Activated CD8-positive, alpha-beta memory T cell treated with anti-CD3 and anti-CD28 coated beads, Interleukin-2, amount 10 ng/mL, durations not matched to agents 7 days and 5 days (primary cell): Measurements from ENCODE around the gene COL28A1. TPM values are rescaled to one million over a fixed set of nuclear protein-coding genes. Genes with fewer than 3 reads are reported as not detected.

Experiments
- ATAC-seq: fragments of 150-1000 bp; cut with Tn5 transposase; one replicate; pipeline ENCODE4 v1.10.0; 2021; ENCODE audit warnings: moderate library complexity
- CTCF ChIA-PET: fragments of 350-600 bp; sonication (Branson Sonifier 250); formaldehyde crosslinking; loops from one replicate; lab custom pipeline; 2021; ENCODE audit warnings: antibody characterized with exemption; lab: Charles Lee
- DNase-seq: peaks from one replicate; pipeline ENCODE4 v3.0.0-alpha.2; 2020
- H3K27ac Mint-ChIP-seq: one replicate; pipeline ENCODE4 v1.8.0; 2021; ENCODE audit warnings: mild to moderate bottlenecking, mixed read lengths
- H3K27me3 Mint-ChIP-seq: one replicate; pipeline ENCODE4 v1.8.0; 2021; ENCODE audit warnings: mixed read lengths
- H3K36me3 Mint-ChIP-seq: one replicate; pipeline ENCODE4 v1.8.0; 2021; ENCODE audit warnings: mild to moderate bottlenecking, mixed read lengths
- H3K4me1 Mint-ChIP-seq: one replicate; pipeline ENCODE4 v1.8.0; 2021; ENCODE audit warnings: mixed read lengths
- H3K4me3 Mint-ChIP-seq: one replicate; pipeline ENCODE4 v1.8.0; 2021; ENCODE audit warnings: mild to moderate bottlenecking, moderate library complexity, mixed read lengths
- H3K9me3 Mint-ChIP-seq: one replicate; pipeline ENCODE4 v1.8.0; 2022; ENCODE audit warnings: low read depth, mixed read lengths
- total RNA-seq, 2 experiments: library from RNA; stranded (reverse); gene quantifications; one replicate each; pipeline ENCODE4 v1.2.3, GENCODE V29; 2021

The COL28A1 gene
- total RNA-seq, 2 experiments from 2014 or later = not detected

GRCh38 chr7:7522421-7522820 lies 13.3 kb downstream of the COL28A1 start:
- Mint-ChIP-seq H3K27ac (no peak overlapping the region), H3K9me3 (no peaks in the 10 kb centered on the region), H3K4me3 (no peak overlapping the region), H3K4me1 (peaks cover 6% of the 10 kb centered on the region), H3K36me3 (no peaks in the 10 kb centered on the region), H3K27me3 (peaks cover 6% of the 10 kb centered on the region)
- no peak for DNase-seq
- CTCF ChIA-PET = interaction anchor here (1.2 to 1.4 kb wide), 2 partner anchors 19 to 32 kb away, joined by 3 to 4 read pairs; no protein-coding TSS in a partner anchor
- ATAC-seq = no peak

GRCh38 chr7:7521259-7521658 lies 14.4 kb downstream of the COL28A1 start:
- peaks cover 6% of the 10 kb centered on the region for H3K27me3 Mint-ChIP-seq
- DNase-seq = peak; percentile 47
- CTCF ChIA-PET = no interaction called here

GRCh38 chr7:7519528-7519927 lies 16.1 kb downstream of the COL28A1 start:
- Mint-ChIP-seq H3K4me1 (peaks cover 6% of the 10 kb centered on the region), H3K36me3 (no peaks in the 10 kb centered on the region), H3K27ac (no peak overlapping the region), H3K27me3 (peaks cover 6% of the 10 kb centered on the region), H3K4me3 (no peak overlapping the region), H3K9me3 (no peaks in the 10 kb centered on the region)
- DNase-seq (no peak), ATAC-seq (no peak)
- CTCF ChIA-PET = no interaction called here

More at GRCh38 chr7:7521259-7521658, 14.4 kb downstream of the COL28A1 start:
- H3K4me1 Mint-ChIP-seq = peaks cover 6% of the 10 kb centered on the region
- no peak overlapping the region for H3K27ac Mint-ChIP-seq
- ATAC-seq = no peak
- H3K36me3 Mint-ChIP-seq = no peaks in the 10 kb centered on the region
- no peaks in the 10 kb centered on the region for H3K9me3 Mint-ChIP-seq
- no peak overlapping the region for H3K4me3 Mint-ChIP-seq

GRCh38 chr7:7519056-7519455 lies 16.6 kb downstream of the COL28A1 start:
- peaks cover 6% of the 10 kb centered on the region for H3K27me3 Mint-ChIP-seq
- CTCF ChIA-PET = no interaction called here
- H3K36me3 Mint-ChIP-seq = no peaks in the 10 kb centered on the region

GRCh38 chr7:7517754-7518153 lies 17.9 kb downstream of the COL28A1 start:
- Mint-ChIP-seq H3K27me3 (peaks cover 8% of the 10 kb centered on the region), H3K4me1 (peaks cover 6% of the 10 kb centered on the region), H3K4me3 (no peak overlapping the region), H3K9me3 (no peaks in the 10 kb centered on the region), H3K36me3 (no peaks in the 10 kb centered on the region), H3K27ac (no peak overlapping the region)
- DNase-seq = no peak
- no peak for ATAC-seq
- CTCF ChIA-PET = no interaction called here

More at GRCh38 chr7:7519056-7519455, 16.6 kb downstream of the COL28A1 start:
- ATAC-seq = no peak
- Mint-ChIP-seq H3K4me1 (peaks cover 6% of the 10 kb centered on the region), H3K27ac (no peak overlapping the region), H3K9me3 (no peaks in the 10 kb centered on the region), H3K4me3 (no peak overlapping the region)
- no peak for DNase-seq

GRCh38 chr7:7516662-7517061 lies 19.0 kb downstream of the COL28A1 start:
- Mint-ChIP-seq H3K4me3 (no peak overlapping the region), H3K4me1 (peaks cover 6% of the 10 kb centered on the region), H3K36me3 (no peaks in the 10 kb centered on the region), H3K9me3 (no peaks in the 10 kb centered on the region), H3K27ac (no peak overlapping the region), H3K27me3 (peaks cover 8% of the 10 kb centered on the region)
- CTCF ChIA-PET = no interaction called here
- no peak for DNase-seq
- ATAC-seq = no peak

GRCh38 chr7:7516156-7516555 lies 19.5 kb downstream of the COL28A1 start:
- H3K4me3 Mint-ChIP-seq = no peak overlapping the region
- ATAC-seq = no peak
- peaks cover 10% of the 10 kb centered on the region for H3K27me3 Mint-ChIP-seq
- CTCF ChIA-PET = no interaction called here
- H3K4me1 Mint-ChIP-seq = peaks cover 1% of the 10 kb centered on the region
- H3K9me3 Mint-ChIP-seq = no peaks in the 10 kb centered on the region
- H3K36me3 Mint-ChIP-seq = no peaks in the 10 kb centered on the region
- H3K27ac Mint-ChIP-seq = no peak overlapping the region
- DNase-seq = no peak

GRCh38 chr7:7512861-7513597 lies 22.6 kb downstream of the COL28A1 start:
- Mint-ChIP-seq H3K27me3 (peaks cover 7% of the 10 kb centered on the region), H3K36me3 (no peaks in the 10 kb centered on the region), H3K4me3 (no peak overlapping the region), H3K4me1 (no peaks in the 10 kb centered on the region), H3K27ac (no peak overlapping the region), H3K9me3 (no peaks in the 10 kb centered on the region)
- ATAC-seq (no peak), DNase-seq (no peak)
- CTCF ChIA-PET = interaction anchor here (0.9 to 1.6 kb wide), 2 partner anchors 147 to 411 kb away, joined by 3 read pairs; no protein-coding TSS in a partner anchor

- ATAC-seq = no peak
- no peak overlapping the region for H3K27ac Mint-ChIP-seq
- H3K36me3 Mint-ChIP-seq = no peaks in the 10 kb centered on the region
- H3K9me3 Mint-ChIP-seq = no peaks in the 10 kb centered on the region
- H3K4me1 Mint-ChIP-seq = no peaks in the 10 kb centered on the region
- H3K27me3 Mint-ChIP-seq = peaks cover 7% of the 10 kb centered on the region
- CTCF ChIA-PET = no interaction called here
- DNase-seq = no peak
- no peak overlapping the region for H3K4me3 Mint-ChIP-seq
Measured at GRCh38 chr7:7510794-7511193, 24.9 kb downstream of the COL28A1 start.

GRCh38 chr7:7505915-7506314 lies 29.8 kb downstream of the COL28A1 start:
- ATAC-seq (no peak), DNase-seq (no peak)
- no peak overlapping the region for H3K4me3 Mint-ChIP-seq
- H3K36me3 Mint-ChIP-seq = no peaks in the 10 kb centered on the region
- no peaks in the 10 kb centered on the region for H3K9me3 Mint-ChIP-seq
- no peak overlapping the region for H3K27ac Mint-ChIP-seq
- H3K4me1 Mint-ChIP-seq = no peaks in the 10 kb centered on the region
- peaks cover 3% of the 10 kb centered on the region for H3K27me3 Mint-ChIP-seq
- CTCF ChIA-PET = no interaction called here

GRCh38 chr7:7504910-7505704 lies 30.6 kb downstream of the COL28A1 start:
- H3K36me3 Mint-ChIP-seq = no peaks in the 10 kb centered on the region
- no peaks in the 10 kb centered on the region for H3K27me3 Mint-ChIP-seq
- CTCF ChIA-PET = no interaction called here
- no peaks in the 10 kb centered on the region for H3K9me3 Mint-ChIP-seq
- H3K4me3 Mint-ChIP-seq = no peak overlapping the region
- ATAC-seq (no peak), DNase-seq (no peak)
- no peak overlapping the region for H3K27ac Mint-ChIP-seq
- no peaks in the 10 kb centered on the region for H3K4me1 Mint-ChIP-seq

GRCh38 chr7:7499892-7500291 lies 35.8 kb downstream of the COL28A1 start:
- no peak for ATAC-seq
- Mint-ChIP-seq H3K4me3 (no peak overlapping the region), H3K4me1 (no peaks in the 10 kb centered on the region), H3K36me3 (no peaks in the 10 kb centered on the region), H3K27me3 (no peaks in the 10 kb centered on the region), H3K9me3 (no peaks in the 10 kb centered on the region), H3K27ac (no peak overlapping the region)
- DNase-seq = no peak
- CTCF ChIA-PET = no interaction called here

GRCh38 chr7:7498856-7499255 lies 36.8 kb downstream of the COL28A1 start:
- no peaks in the 10 kb centered on the region for H3K9me3 Mint-ChIP-seq
- H3K4me3 Mint-ChIP-seq = no peak overlapping the region
- H3K27ac Mint-ChIP-seq = no peak overlapping the region
- H3K4me1 Mint-ChIP-seq = no peaks in the 10 kb centered on the region
- DNase-seq (no peak), ATAC-seq (no peak)
- H3K36me3 Mint-ChIP-seq = no peaks in the 10 kb centered on the region
- CTCF ChIA-PET = no interaction called here
- no peaks in the 10 kb centered on the region for H3K27me3 Mint-ChIP-seq

- H3K9me3 Mint-ChIP-seq = no peaks in the 10 kb centered on the region
- ATAC-seq (no peak), DNase-seq (no peak)
- H3K27ac Mint-ChIP-seq = no peak overlapping the region
- H3K4me3 Mint-ChIP-seq = no peak overlapping the region
- H3K27me3 Mint-ChIP-seq = no peaks in the 10 kb centered on the region
- CTCF ChIA-PET = no interaction called here
- no peaks in the 10 kb centered on the region for H3K4me1 Mint-ChIP-seq
- no peaks in the 10 kb centered on the region for H3K36me3 Mint-ChIP-seq
Measured at GRCh38 chr7:7496311-7496710, 39.4 kb downstream of the COL28A1 start.
